ES-I3 (cell line): ENCODE results near the gene TUBB2B.
A peak's percentile ranks its signal among the peaks of the same experiment; 100 is the strongest.

ENCODE experiments used
- H3K36me3 ChIP-seq: 2 replicates; pipeline ENCODE4 v1.6.1; 2013; ENCODE audit warnings: mild to moderate bottlenecking, low read length, control low read depth, moderate library complexity; ENCODE audit not compliant: insufficient read depth
- H3K4me1 ChIP-seq: 2 replicates; pipeline ENCODE4 v1.6.1; 2013; ENCODE audit warnings: mild to moderate bottlenecking, control low read depth, low read length; ENCODE audit not compliant: insufficient read depth
- H3K9ac ChIP-seq: 2 replicates; pipeline ENCODE4 v1.6.1; 2013; ENCODE audit warnings: low read depth, mild to moderate bottlenecking, low read length, moderate library complexity
- H3K9me3 ChIP-seq: 2 replicates; pipeline ENCODE4 v1.6.1; 2013; ENCODE audit warnings: mild to moderate bottlenecking, low read length, moderate library complexity; ENCODE audit not compliant: control insufficient read depth, insufficient read depth

The TUBB2B gene

DNA sequence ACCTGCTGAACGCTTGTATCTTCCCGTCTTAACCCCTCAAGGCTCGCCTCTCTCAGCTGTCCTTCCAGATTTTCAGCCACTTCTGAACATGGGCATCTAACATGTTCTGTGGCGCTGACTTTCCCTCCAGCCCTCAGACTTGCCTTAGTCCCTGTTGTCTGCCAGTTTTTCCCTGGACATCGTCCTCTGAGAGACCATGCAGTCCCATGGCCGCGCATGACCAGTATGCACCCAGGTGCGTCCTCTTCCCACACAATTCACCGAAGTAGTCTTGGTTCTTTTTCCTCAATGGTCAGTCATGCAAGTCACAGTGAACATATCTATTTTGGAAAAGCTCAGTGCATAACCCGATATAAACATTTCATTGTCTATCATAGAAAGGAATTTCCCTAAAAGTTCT lies 9.2 kb downstream of the TUBB2B start:
- Histone ChIP-seq H3K36me3 (no peaks in the 10 kb centered on the region; the same call in 1 of the 2 replicates), H3K4me1 (no peaks in the 10 kb centered on the region), H3K9ac (no peak overlapping the region), H3K9me3 (no peaks in the 10 kb centered on the region)

- Histone ChIP-seq H3K9me3 (no peaks in the 10 kb centered on the region), H3K9ac (no peak overlapping the region), H3K36me3 (no peaks in the 10 kb centered on the region; the same call in 1 of the 2 replicates), H3K4me1 (no peaks in the 10 kb centered on the region)
Observed at GRCh38 chr6:3217286-3217685, 10.2 kb downstream of the TUBB2B start.

GRCh38 chr6:3214898-3215297 lies 12.6 kb downstream of the TUBB2B start:
- no peaks in the 10 kb centered on the region; the same call in 1 of the 2 replicates for H3K36me3 ChIP-seq

GRCh38 chr6:3213334-3213695 lies 14.1 kb downstream of the TUBB2B start:
- Histone ChIP-seq H3K9me3 (no peaks in the 10 kb centered on the region), H3K36me3 (no peaks in the 10 kb centered on the region)

More at GRCh38 chr6:3214898-3215297, 12.6 kb downstream of the TUBB2B start:
- H3K9ac ChIP-seq, result no peak overlapping the region
- no peaks in the 10 kb centered on the region for H3K4me1 ChIP-seq
- H3K9me3 ChIP-seq, result no peaks in the 10 kb centered on the region

GRCh38 chr6:3212261-3212660 lies 15.2 kb downstream of the TUBB2B start:
- Histone ChIP-seq H3K36me3 (no peaks in the 10 kb centered on the region), H3K4me1 (peaks cover 19% of the 10 kb centered on the region), H3K9me3 (no peaks in the 10 kb centered on the region), H3K9ac (no peak overlapping the region)

More at GRCh38 chr6:3213334-3213695, 14.1 kb downstream of the TUBB2B start:
- Histone ChIP-seq H3K4me1 (peaks cover 12% of the 10 kb centered on the region), H3K9ac (no peak overlapping the region)

DNA sequence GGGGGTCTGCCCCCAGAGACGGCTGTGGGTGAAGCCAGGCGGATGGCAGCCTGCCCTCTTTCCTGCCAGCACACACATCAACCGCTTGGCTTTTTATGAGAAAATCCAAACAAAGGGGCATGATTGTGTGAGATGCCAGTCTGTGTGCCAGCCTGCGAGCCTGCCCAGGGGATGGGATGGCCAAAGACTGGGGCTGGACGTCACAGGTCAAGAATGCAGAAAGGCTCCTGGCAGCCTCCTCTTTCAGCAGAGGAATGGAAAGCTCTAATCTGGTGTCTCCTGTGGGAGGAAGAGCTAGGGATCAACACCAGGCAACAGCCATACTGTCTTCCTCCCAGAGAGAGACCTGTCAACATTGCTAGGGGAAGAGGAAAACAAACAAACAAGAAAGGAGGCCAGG lies 15.8 kb downstream of the TUBB2B start:
- Histone ChIP-seq H3K9ac (no peak overlapping the region), H3K9me3 (no peaks in the 10 kb centered on the region), H3K36me3 (no peaks in the 10 kb centered on the region), H3K4me1 (peaks cover 19% of the 10 kb centered on the region)

DNA sequence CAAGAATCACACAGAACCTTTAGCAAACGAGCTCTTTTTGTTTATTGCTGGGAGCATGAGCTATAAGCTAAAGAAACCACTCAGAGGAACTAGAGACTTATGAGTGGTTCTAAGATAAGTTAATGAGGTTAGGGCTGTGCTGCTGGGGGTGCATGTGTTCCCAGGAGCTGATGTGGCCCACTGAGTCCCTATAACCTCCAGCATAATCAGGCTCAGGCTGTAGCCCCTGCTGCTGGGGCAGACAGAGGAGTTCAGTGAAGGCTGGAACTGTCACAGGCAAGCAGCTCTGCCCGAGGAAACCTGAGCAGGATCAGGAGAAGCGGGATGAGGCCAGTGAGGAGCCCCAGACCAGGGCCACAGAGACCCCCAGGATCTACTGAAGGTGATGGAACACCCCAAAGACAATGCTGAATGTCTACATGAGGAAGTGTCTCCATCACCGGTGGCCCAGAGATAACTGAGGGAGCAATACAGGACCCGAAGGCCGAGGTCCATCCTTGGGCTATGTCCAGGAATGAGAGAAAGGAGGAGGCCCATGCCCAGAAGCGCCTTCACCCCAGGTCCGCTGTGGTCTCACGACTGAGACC lies 17.3 kb downstream of the TUBB2B start:
- Histone ChIP-seq H3K9me3 (no peaks in the 10 kb centered on the region), H3K9ac (no peak overlapping the region), H3K36me3 (no peaks in the 10 kb centered on the region), H3K4me1 (peaks cover 19% of the 10 kb centered on the region)

DNA sequence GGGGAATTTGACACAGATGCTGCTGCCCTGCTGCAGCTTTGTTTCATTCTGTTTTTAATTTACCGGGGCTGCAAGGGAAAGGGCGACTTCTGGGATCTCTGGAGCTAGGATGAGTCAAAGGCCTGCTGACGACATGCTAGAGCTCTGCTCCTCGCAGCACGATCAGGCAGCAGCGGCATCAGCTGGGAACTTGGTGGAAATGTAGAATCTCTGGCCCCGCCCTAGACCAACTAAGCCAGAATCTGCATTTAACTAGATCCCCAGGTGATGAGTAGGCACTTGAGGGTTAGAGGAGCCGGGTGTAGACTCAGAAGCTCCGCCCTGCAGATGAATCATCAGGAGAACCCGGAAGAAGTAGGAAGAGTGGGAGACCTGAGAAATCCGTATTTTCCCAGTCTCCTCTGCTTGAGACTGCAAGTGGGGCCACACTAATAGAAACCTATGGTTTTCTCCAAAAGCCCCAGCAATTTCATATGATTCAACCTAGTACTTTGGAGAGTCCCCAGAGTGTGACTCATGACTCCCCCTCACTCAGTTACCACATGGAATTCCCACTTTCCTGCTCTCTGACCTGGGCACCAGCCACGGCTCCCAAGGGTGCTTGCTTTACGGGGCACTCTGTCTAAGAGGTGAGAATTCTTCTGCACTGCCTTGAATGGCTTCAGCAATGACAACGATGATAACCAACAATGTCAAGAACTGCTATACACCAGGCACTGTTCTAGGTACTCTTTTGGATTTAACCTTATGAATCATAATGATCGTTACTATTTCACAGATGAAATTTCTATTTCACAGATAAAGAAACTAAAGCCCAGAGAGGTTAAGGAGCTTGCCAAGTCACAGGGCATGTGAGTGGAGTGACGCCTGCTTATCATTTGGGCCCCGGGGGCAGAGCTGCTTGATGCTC lies 18.1 kb downstream of the TUBB2B start:
- Histone ChIP-seq H3K36me3 (no peaks in the 10 kb centered on the region), H3K9ac (peak overlapping the region; percentile 32), H3K9me3 (no peaks in the 10 kb centered on the region), H3K4me1 (peaks cover 19% of the 10 kb centered on the region)

DNA sequence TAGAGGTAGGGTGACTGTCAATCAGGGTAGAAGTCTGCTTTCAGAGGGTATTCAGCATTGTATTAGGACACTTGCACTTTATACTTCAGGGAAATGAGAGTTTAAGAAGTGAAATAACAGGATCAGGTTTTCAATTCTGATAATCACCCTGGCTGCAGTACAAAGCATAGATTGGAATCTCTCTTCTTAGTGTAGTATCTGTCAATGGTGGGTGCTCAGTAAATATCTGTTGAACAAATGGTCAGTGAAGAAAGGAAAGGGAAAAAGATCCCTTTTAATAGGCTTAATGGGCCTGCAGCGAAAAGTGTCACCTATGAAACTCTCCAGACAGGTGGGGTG lies 18.7 kb downstream of the TUBB2B start:
- no peaks in the 10 kb centered on the region for H3K36me3 ChIP-seq
- H3K4me1 ChIP-seq, result peaks cover 19% of the 10 kb centered on the region
- peak overlapping the region; percentile 32 for H3K9ac ChIP-seq
- no peaks in the 10 kb centered on the region for H3K9me3 ChIP-seq

DNA sequence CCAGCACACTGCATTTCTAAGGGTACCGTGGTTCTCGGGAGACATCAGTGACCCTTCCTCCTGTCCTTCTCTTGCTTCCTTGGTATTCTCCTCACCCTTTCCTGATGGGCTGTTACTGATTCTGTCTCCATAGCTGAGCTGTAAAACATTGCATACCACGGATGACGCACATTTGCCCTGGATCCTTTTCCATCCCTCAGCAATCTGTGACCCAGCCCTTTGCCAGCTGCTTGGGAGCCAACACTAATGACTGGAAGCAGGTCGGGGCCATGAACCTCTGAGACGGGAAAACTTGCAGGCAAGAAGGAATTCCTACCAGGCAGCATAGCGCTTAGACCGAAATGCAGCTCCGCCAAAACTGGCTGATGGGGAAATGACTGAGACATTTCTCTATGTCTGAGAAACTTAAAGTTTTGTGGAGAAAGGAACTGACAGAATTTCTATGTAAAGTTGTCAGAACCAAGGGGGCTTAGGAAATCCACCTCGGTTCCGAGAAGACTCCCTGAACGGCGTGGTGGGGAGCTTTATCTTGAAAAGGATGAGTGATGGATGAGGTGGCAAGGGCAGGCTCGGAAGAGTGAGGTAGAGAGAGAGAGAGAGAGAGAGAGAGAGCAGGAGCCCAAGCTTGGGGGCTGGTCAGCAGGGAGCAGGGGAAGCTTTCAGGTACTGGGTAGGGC lies 19.2 kb downstream of the TUBB2B start:
- Histone ChIP-seq H3K36me3 (no peaks in the 10 kb centered on the region), H3K4me1 (peaks cover 19% of the 10 kb centered on the region), H3K9me3 (no peaks in the 10 kb centered on the region), H3K9ac (peak overlapping the region; percentile 32; the same call in 1 of the 2 replicates)

- H3K9me3 ChIP-seq, result no peaks in the 10 kb centered on the region
- H3K36me3 ChIP-seq, result no peaks in the 10 kb centered on the region
- no peak overlapping the region for H3K9ac ChIP-seq
- H3K4me1 ChIP-seq, result peaks cover 19% of the 10 kb centered on the region
Observed at GRCh38 chr6:3206339-3207015, 21.0 kb downstream of the TUBB2B start.

DNA sequence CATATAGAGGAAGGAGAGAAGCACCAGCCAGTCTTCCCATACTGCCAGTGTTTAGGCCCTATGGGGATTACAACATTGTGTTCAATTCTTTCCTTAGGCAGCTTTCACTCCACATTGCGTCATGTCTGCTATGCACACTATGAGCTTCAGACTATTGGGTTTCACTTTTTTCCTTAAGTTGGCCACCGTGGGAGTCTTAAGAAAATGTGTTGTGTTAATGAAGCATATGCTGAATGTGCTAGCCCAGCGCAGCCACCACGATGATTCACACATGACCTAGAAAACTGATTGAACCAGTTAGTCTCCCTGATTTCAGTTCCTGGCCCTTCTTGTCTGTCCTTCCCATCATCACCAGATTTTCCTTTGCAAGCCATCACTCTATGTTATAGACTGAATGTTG lies 21.5 kb downstream of the TUBB2B start:
- H3K9ac ChIP-seq, result no peak overlapping the region
- peaks cover 19% of the 10 kb centered on the region for H3K4me1 ChIP-seq
- no peaks in the 10 kb centered on the region for H3K36me3 ChIP-seq

DNA sequence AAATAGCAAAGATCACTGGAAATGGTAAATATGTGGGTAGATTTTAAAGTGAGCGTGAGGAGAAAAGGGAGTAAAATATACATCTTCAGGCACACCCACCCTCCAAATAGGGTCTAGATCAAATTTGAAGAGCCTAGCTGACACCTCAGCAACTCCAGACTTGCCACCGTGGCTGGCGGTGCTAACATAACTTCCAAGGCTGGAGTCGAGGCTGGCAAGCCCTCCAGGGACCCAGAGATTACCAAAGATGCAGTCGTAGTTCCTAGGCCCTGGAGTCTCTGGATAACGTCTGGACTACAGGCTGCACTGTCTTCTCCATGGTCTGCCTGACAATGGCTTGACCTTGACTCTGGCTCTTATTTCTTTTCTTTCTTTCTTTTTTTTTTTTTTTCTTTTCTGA lies 22.5 kb downstream of the TUBB2B start:
- Histone ChIP-seq H3K9ac (no peak overlapping the region), H3K4me1 (peaks cover 19% of the 10 kb centered on the region), H3K36me3 (no peaks in the 10 kb centered on the region), H3K9me3 (no peaks in the 10 kb centered on the region)

More for the DNA sequence above, 21.5 kb downstream of the TUBB2B start:
- no peaks in the 10 kb centered on the region for H3K9me3 ChIP-seq

- Histone ChIP-seq H3K36me3 (no peaks in the 10 kb centered on the region), H3K4me1 (peaks cover 5% of the 10 kb centered on the region), H3K9ac (no peak overlapping the region), H3K9me3 (no peaks in the 10 kb centered on the region)
Observed at GRCh38 chr6:3202999-3203696, 24.3 kb downstream of the TUBB2B start.
